ENCODE measurements around the gene MFN2.

Gene MFN2

GRCh38 chr1:11960715-11961114 lies 19.5 kb upstream of the MFN2 start:
- no peak for DNase-seq

- DNase-seq: no peak
Observed at GRCh38 chr1:11961230-11961629, 19.0 kb upstream of the MFN2 start.

- no peak for DNase-seq
Observed at GRCh38 chr1:11963622-11964021, 16.6 kb upstream of the MFN2 start.

GRCh38 chr1:11964656-11965055 lies 15.6 kb upstream of the MFN2 start:
- DNase-seq: no peak

- DNase-seq: no peak
Observed at GRCh38 chr1:11967028-11967547, 13.2 kb upstream of the MFN2 start.

- no peak for DNase-seq
Observed at GRCh38 chr1:11970441-11971185, 9.6 kb upstream of the MFN2 start.

GRCh38 chr1:11977625-11978024 lies 2.6 kb upstream of the MFN2 start:
- no peak for DNase-seq

- DNase-seq: no peak
Observed at GRCh38 chr1:11978301-11978700, 1.9 kb upstream of the MFN2 start.

- DNase-seq: no peak
Observed at GRCh38 chr1:11979028-11979850, 1.0 kb upstream of the MFN2 start.

- DNase-seq: no peak
Observed at GRCh38 chr1:11980676-11980972, 380 bp downstream of the MFN2 start.

- DNase-seq: no peak
Observed at GRCh38 chr1:11981378-11982009, 1.2 kb downstream of the MFN2 start.

- no peak for DNase-seq
Observed at GRCh38 chr1:11982010-11982392, 1.8 kb downstream of the MFN2 start.

- no peak for DNase-seq
Observed at GRCh38 chr1:11984121-11984520, 3.9 kb downstream of the MFN2 start.

GRCh38 chr1:11984576-11984975 lies 4.3 kb downstream of the MFN2 start:
- no peak for DNase-seq

- DNase-seq: no peak
Observed at GRCh38 chr1:11985171-11985570, 4.9 kb downstream of the MFN2 start.

- DNase-seq: no peak
Observed at GRCh38 chr1:11985851-11986250, 5.6 kb downstream of the MFN2 start.

GRCh38 chr1:11989669-11990068 lies 9.4 kb downstream of the MFN2 start:
- no peak for DNase-seq

- no peak for DNase-seq
Observed at GRCh38 chr1:11990303-11991032, 10.2 kb downstream of the MFN2 start.

- DNase-seq: no peak
Observed at GRCh38 chr1:11991969-11992676, 11.9 kb downstream of the MFN2 start.

- DNase-seq: no peak
Observed at GRCh38 chr1:11997081-11997850, 17.0 kb downstream of the MFN2 start.

GRCh38 chr1:11998636-11999035 lies 18.4 kb downstream of the MFN2 start:
- no peak for DNase-seq

GRCh38 chr1:11999236-11999635 lies 19.0 kb downstream of the MFN2 start:
- no peak for DNase-seq

Measured in stimulated activated naive CD4-positive, alpha-beta T cell treated with Interleukin-2 at 50 U/mL for 16 hours (primary cell).